ENCODE data around the gene QPCT. TPM values are rescaled to one million over a fixed set of nuclear protein-coding genes. Genes with fewer than 3 reads are reported as not detected.

The QPCT gene
- total RNA-seq, 2 experiments from 2014 or later, result 3.5 to 52.6 TPM

GRCh38 chr2:37317746-37318145 is 26.7 kb upstream of the QPCT start:
- Histone ChIP-seq H3K9me3 (ENCODE audit: low read length) (no peaks in the 10 kb centered on the region), H3K79me2 (ENCODE audit: insufficient read depth, low read depth, low read length) (peaks cover 100% of the 10 kb centered on the region), H2AFZ (ENCODE audit: low read length) (no peak overlapping the region), H4K20me1 (ENCODE audit: insufficient read depth, low read length) (peaks cover 53% of the 10 kb centered on the region), H3K9me2 (ENCODE audit: insufficient read depth, low read length) (no peaks in the 10 kb centered on the region), H3K4me3 (ENCODE audit: low read depth, low read length, poor library complexity, severe bottlenecking) (peak overlapping the region; percentile 98), H3K4me1 (ENCODE audit: insufficient read depth, low read length, poor library complexity, severe bottlenecking) (peaks cover 96% of the 10 kb centered on the region), H3K36me3 (ENCODE audit: insufficient read depth, low read length) (peaks cover 93% of the 10 kb centered on the region), H3K27ac (ENCODE audit: low read depth, low read length, poor library complexity, severe bottlenecking) (peak overlapping the region; percentile 74), H3K4me2 (ENCODE audit: low read length) (peak overlapping the region; percentile 96)
- no peak for TF ChIP-seq CTCF (conservative IDR thresholded peaks at IDR 0.05; ENCODE audit: low read length)
- no peak for TF ChIP-seq EZH2phosphoT487 (IDR thresholded peaks at IDR 0.05; ENCODE audit: borderline replicate concordance, low read depth, low read length)
- intact Hi-C loops (cut with micrococcal nuclease; ENCODE audit: unreplicated experiment), result loop anchor here (1.0 kb wide), 1 partner anchor 20 kb away; no protein-coding TSS in a partner anchor
- DNase-seq (ENCODE audit: low spot score), result no peak
- POLR2A ChIA-PET, result interaction anchor here (0.6 to 17.9 kb wide), 12 partner anchors 10 to 339 kb away, joined by 3 to 365 read pairs (median 8); no protein-coding TSS in a partner anchor
- BruUV-seq (replicated peaks), result no TSS peak
- CTCF ChIA-PET (ENCODE audit: unreplicated experiment), result interaction anchor here (0.5 kb wide), 1 partner anchor 32 kb away, joined by 3 read pairs; no protein-coding TSS in a partner anchor

- peak; percentile 71 for DNase-seq (ENCODE audit: low spot score)
- Histone ChIP-seq H3K4me3 (ENCODE audit: low read depth, low read length, poor library complexity, severe bottlenecking) (peak overlapping the region; percentile 98), H3K36me3 (ENCODE audit: insufficient read depth, low read length) (peaks cover 93% of the 10 kb centered on the region), H3K9me2 (ENCODE audit: insufficient read depth, low read length) (no peaks in the 10 kb centered on the region), H3K79me2 (ENCODE audit: insufficient read depth, low read depth, low read length) (peaks cover 100% of the 10 kb centered on the region), H3K4me1 (ENCODE audit: insufficient read depth, low read length, poor library complexity, severe bottlenecking) (peaks cover 89% of the 10 kb centered on the region), H3K9me3 (ENCODE audit: low read length) (no peaks in the 10 kb centered on the region), H4K20me1 (ENCODE audit: insufficient read depth, low read length) (peaks cover 56% of the 10 kb centered on the region), H3K4me2 (ENCODE audit: low read length) (peak overlapping the region; percentile 96), H3K27ac (ENCODE audit: low read depth, low read length, poor library complexity, severe bottlenecking) (peak overlapping the region; percentile 74), H2AFZ (ENCODE audit: low read length) (no peak overlapping the region)
- TF ChIP-seq EZH2phosphoT487 (IDR thresholded peaks at IDR 0.05; ENCODE audit: borderline replicate concordance, low read depth, low read length), result no peak
- TF ChIP-seq CTCF (conservative IDR thresholded peaks at IDR 0.05; ENCODE audit: low read length), result no peak
- intact Hi-C loops (cut with micrococcal nuclease; ENCODE audit: unreplicated experiment), result loop anchor here (1.0 kb wide), 1 partner anchor 19 kb away; no protein-coding TSS in a partner anchor
- BruUV-seq (replicated peaks), result no TSS peak
- POLR2A ChIA-PET, result interaction anchor here (0.8 to 17.9 kb wide), 14 partner anchors 7 to 338 kb away, joined by 3 to 365 read pairs (median 8); no protein-coding TSS in a partner anchor
- CTCF ChIA-PET (ENCODE audit: unreplicated experiment), result interaction anchor here (0.5 kb wide), 1 partner anchor 59 kb away, joined by 3 read pairs; no protein-coding TSS in a partner anchor
These were observed 26.0 kb upstream of the QPCT start for GRCh38 chr2:37318401-37318800.
